Ishikawa (cell line): Measurements from ENCODE around the gene CCL1.

ENCODE experiments used
- CEBPB ChIP-seq: IDR thresholded peaks from 2 replicates; pipeline ENCODE4 v1.6.1; 2012
- CREB1 ChIP-seq: IDR thresholded peaks from 2 replicates; pipeline ENCODE4 v1.6.1; 2012; ENCODE audit warnings: low read depth
- EGR1 ChIP-seq: IDR thresholded peaks from 2 replicates; pipeline ENCODE4 v1.6.1; 2012
- EP300 ChIP-seq: IDR thresholded peaks from 2 replicates; pipeline ENCODE4 v1.6.1; 2012; ENCODE audit warnings: borderline replicate concordance
- FOXM1 ChIP-seq: IDR thresholded peaks from 2 replicates; pipeline ENCODE4 v1.6.1; 2012; ENCODE audit warnings: low read depth, borderline replicate concordance
- NFIC ChIP-seq: IDR thresholded peaks from 2 replicates; pipeline ENCODE4 v1.6.1; 2012
- RAD21 ChIP-seq: IDR thresholded peaks from 2 replicates; pipeline ENCODE4 v1.6.1; 2012; ENCODE audit warnings: low read depth
- TAF1 ChIP-seq: IDR thresholded peaks from 2 replicates; pipeline ENCODE4 v1.6.1; 2012; ENCODE audit warnings: low read depth, mild to moderate bottlenecking
- TCF12 ChIP-seq: IDR thresholded peaks from 2 replicates; pipeline ENCODE4 v1.6.1; 2012; ENCODE audit warnings: low read depth
- TEAD4 ChIP-seq: IDR thresholded peaks from 2 replicates; pipeline ENCODE4 v1.6.1; 2012
- YY1 ChIP-seq: IDR thresholded peaks from 2 replicates; pipeline ENCODE4 v1.6.1; 2012; ENCODE audit warnings: low read depth
- ZBTB7A ChIP-seq: IDR thresholded peaks from 2 replicates; pipeline ENCODE4 v1.6.1; 2012; ENCODE audit warnings: low read depth
- TF ChIP-seq, protein P1 (sequence below): IDR thresholded peaks from 2 replicates; pipeline ENCODE4 v1.6.1; 2012
- TF ChIP-seq, protein P2 (sequence below): IDR thresholded peaks from 2 replicates; pipeline ENCODE4 v1.6.1; 2012; ENCODE audit warnings: low read depth, mild to moderate bottlenecking
- TF ChIP-seq, protein P3 (sequence below): IDR thresholded peaks from 2 replicates; pipeline ENCODE4 v1.6.1; 2012

Gene CCL1

DNA sequence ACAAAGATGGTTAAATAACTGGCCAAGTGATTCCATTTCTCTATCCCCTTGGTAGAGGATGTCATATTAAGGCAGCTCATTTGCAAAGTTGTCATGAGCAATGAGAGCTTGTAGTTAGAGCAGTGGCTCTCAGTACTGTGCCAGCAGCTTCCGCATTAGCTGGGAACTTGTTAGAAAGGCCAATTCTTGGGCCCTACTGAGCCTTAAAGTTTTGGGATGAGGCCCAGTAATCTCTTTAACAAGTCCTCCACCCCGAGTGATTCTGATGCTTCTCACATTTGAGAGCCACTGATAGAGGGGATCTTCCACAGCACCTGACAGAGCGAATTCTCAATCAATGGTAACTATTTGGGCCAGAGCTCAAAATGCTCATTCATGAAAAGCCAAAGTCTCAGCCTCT is 20.2 kb upstream of the CCL1 start:
- TF ChIP-seq, protein P1, sequence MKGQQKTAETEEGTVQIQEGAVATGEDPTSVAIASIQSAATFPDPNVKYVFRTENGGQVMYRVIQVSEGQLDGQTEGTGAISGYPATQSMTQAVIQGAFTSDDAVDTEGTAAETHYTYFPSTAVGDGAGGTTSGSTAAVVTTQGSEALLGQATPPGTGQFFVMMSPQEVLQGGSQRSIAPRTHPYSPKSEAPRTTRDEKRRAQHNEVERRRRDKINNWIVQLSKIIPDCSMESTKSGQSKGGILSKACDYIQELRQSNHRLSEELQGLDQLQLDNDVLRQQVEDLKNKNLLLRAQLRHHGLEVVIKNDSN, result no peak
- no peak for TF ChIP-seq TCF12
- TF ChIP-seq ZBTB7A, result no peak
- TF ChIP-seq TAF1, result no peak
- TF ChIP-seq, protein P2, sequence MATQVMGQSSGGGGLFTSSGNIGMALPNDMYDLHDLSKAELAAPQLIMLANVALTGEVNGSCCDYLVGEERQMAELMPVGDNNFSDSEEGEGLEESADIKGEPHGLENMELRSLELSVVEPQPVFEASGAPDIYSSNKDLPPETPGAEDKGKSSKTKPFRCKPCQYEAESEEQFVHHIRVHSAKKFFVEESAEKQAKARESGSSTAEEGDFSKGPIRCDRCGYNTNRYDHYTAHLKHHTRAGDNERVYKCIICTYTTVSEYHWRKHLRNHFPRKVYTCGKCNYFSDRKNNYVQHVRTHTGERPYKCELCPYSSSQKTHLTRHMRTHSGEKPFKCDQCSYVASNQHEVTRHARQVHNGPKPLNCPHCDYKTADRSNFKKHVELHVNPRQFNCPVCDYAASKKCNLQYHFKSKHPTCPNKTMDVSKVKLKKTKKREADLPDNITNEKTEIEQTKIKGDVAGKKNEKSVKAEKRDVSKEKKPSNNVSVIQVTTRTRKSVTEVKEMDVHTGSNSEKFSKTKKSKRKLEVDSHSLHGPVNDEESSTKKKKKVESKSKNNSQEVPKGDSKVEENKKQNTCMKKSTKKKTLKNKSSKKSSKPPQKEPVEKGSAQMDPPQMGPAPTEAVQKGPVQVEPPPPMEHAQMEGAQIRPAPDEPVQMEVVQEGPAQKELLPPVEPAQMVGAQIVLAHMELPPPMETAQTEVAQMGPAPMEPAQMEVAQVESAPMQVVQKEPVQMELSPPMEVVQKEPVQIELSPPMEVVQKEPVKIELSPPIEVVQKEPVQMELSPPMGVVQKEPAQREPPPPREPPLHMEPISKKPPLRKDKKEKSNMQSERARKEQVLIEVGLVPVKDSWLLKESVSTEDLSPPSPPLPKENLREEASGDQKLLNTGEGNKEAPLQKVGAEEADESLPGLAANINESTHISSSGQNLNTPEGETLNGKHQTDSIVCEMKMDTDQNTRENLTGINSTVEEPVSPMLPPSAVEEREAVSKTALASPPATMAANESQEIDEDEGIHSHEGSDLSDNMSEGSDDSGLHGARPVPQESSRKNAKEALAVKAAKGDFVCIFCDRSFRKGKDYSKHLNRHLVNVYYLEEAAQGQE, result no peak
- no peak for TF ChIP-seq TEAD4
- TF ChIP-seq FOXM1, result no peak
- no peak for TF ChIP-seq CREB1
- no peak for TF ChIP-seq YY1
- no peak for TF ChIP-seq NFIC
- TF ChIP-seq CEBPB, result no peak
- no peak for TF ChIP-seq EP300
- no peak for TF ChIP-seq RAD21
- TF ChIP-seq EGR1, result no peak
- TF ChIP-seq, protein P3, sequence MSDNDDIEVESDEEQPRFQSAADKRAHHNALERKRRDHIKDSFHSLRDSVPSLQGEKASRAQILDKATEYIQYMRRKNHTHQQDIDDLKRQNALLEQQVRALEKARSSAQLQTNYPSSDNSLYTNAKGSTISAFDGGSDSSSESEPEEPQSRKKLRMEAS, result no peak

DNA sequence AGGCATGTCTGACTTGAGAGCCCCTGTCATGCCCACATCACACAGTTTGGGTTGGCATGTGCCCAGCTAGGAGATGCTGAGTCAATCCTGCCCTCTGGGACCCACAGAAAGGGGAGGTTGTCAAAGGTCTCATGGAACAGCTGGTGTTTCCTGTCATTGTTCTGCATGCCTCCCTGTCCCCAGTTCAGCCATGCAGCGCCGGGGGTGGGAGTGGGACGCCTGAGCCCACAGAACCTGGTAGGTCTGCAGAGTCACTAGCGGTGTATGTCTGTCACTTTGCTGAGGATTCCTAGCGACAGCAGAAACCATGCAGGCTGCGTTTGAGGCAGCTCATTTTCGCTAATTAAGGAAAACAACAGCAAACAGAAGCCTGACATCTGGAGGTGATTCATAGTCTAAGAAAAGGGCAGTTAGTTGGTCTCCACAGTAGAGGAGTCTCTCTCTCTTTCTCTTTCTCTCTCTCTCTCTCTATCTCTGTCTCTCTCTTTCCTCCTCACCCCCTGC is 19.6 kb upstream of the CCL1 start:
- TF ChIP-seq EP300 (no peak), EGR1 (no peak)

DNA sequence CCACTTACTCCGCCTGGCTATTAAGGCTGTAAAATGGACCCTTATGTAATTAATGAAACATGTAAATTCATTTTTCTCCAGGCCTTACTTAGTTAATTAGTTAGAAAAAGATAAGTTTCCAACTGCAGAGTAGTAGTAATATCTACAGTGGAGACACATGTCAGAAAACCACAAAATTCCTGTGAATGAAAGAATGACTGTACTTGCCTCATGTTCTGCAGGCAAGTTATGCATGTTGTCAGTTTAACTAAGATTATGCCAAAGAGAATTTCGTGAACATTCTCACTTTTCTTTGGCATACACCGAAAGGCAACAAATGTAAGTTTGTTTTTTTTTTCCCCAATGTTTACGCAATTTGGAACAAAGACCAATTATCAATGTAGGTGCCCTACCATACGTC is 16.8 kb upstream of the CCL1 start:
- TF ChIP-seq ZBTB7A, result no peak
- TF ChIP-seq YY1, result no peak
- no peak for TF ChIP-seq CREB1
- no peak for TF ChIP-seq TEAD4
- no peak for TF ChIP-seq EP300
- TF ChIP-seq RAD21, result no peak
- TF ChIP-seq CEBPB, result no peak
- no peak for TF ChIP-seq TAF1
- TF ChIP-seq FOXM1, result no peak
- TF ChIP-seq, protein P1, result no peak
- no peak for TF ChIP-seq NFIC
- TF ChIP-seq, protein P2, result no peak
- no peak for TF ChIP-seq TCF12
- TF ChIP-seq, protein P3, result no peak
- no peak for TF ChIP-seq EGR1

DNA sequence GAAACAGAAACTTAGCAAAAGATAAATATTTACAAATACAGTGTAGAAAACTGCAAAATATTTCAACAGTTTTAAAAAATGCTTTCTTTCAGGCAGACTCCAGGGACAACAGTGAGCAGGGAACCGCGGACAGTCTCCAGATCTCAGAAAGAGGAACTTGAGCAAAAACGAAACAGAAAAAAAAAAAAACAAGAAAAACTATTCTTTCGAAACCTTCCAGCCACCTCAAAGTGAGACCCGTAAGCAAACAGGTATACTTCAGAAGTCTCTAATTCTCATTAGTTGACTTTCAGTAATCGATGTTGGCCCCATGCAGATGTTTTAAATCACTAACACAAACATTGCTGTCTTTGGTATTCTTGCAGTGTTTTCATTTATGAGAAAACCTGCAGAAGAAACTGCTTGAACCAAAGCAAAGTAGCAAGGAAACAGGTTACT is 15.7 kb upstream of the CCL1 start:
- TF ChIP-seq CEBPB, result no peak
- TF ChIP-seq, protein P2, result no peak
- no peak for TF ChIP-seq NFIC
- TF ChIP-seq, protein P3, result no peak
